ENCODE results near the gene ARHGAP10.

Gene ARHGAP10

DNA sequence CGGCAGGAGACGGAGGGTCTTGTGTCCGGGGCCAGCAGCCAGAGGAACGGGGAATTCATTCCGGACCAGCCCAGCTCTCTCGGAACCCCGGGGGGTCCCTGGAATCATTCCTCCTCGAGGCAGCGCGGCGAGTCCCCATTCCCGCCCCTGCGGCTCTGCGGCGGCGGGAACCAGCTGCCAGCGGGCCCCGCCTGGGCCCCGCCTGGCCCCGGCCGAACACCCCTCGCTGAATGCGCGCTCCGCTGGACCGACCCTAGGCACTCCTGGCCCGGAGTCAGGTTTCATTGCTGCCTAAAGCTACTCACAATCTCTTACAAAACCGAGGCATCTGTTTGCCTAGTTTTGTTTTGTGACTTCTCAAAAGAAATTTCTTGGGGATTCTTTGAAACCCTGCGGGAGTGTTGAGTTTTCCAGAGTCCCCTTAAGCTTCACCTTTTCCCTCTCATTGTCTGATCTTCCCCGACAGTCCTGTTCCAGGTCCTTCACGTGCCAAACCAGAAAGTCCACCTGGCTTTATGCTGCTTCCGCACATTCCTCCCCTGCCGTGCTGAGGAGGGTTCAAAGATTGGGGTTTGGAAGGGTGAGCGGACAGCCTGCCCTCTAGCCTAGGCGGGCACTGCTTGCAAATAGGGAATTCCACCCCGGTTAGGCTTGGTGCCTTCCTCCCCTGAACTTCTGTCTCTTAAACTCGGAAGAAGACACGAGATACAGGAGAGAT is 789 bp downstream of the ARHGAP10 start:
- Histone ChIP-seq H3F3A (ENCODE audit: control insufficient read depth, insufficient read depth) (0 out of 2 replicates have a peak, but pooled peaks cover 11% of the 10 kb centered on the region), H3K27ac (ENCODE audit: low read depth, low read length) (no peak overlapping the region), H3K9me3 (ENCODE audit: control insufficient read depth, insufficient read depth, low read length) (no peaks in the 10 kb centered on the region), H3K4me2 (ENCODE audit: low read length) (peak overlapping the region; percentile 81), H3K9me2 (replicated peaks; ENCODE audit: control insufficient read depth, low read length) (no peaks in the 10 kb centered on the region), H3K79me2 (ENCODE audit: control insufficient read depth, low read length) (no peaks in the 10 kb centered on the region; the same call in 1 of the 2 replicates), H3K36me3 (ENCODE audit: control insufficient read depth, low read length) (no peaks in the 10 kb centered on the region), H3K4me3 (ENCODE audit: low read length) (peak overlapping the region; percentile 68), H3K4me1 (ENCODE audit: control insufficient read depth, low read length) (peaks cover 21% of the 10 kb centered on the region), H4K20me1 (ENCODE audit: control insufficient read depth, insufficient read depth, low read depth, low read length) (no peaks in the 10 kb centered on the region), H3K27me3 (ENCODE audit: control insufficient read depth, low read length) (peaks cover 39% of the 10 kb centered on the region)
- TF ChIP-seq EZH2phosphoT487 (IDR thresholded peaks at IDR 0.05; ENCODE audit: borderline replicate concordance, low read length) = no peak; the same call in 1 of the 2 replicates
- TF ChIP-seq, protein P1, sequence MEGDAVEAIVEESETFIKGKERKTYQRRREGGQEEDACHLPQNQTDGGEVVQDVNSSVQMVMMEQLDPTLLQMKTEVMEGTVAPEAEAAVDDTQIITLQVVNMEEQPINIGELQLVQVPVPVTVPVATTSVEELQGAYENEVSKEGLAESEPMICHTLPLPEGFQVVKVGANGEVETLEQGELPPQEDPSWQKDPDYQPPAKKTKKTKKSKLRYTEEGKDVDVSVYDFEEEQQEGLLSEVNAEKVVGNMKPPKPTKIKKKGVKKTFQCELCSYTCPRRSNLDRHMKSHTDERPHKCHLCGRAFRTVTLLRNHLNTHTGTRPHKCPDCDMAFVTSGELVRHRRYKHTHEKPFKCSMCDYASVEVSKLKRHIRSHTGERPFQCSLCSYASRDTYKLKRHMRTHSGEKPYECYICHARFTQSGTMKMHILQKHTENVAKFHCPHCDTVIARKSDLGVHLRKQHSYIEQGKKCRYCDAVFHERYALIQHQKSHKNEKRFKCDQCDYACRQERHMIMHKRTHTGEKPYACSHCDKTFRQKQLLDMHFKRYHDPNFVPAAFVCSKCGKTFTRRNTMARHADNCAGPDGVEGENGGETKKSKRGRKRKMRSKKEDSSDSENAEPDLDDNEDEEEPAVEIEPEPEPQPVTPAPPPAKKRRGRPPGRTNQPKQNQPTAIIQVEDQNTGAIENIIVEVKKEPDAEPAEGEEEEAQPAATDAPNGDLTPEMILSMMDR (IDR thresholded peaks at IDR 0.05; ENCODE audit: low read depth, low read length, poor library complexity, severe bottlenecking) = no peak

DNA sequence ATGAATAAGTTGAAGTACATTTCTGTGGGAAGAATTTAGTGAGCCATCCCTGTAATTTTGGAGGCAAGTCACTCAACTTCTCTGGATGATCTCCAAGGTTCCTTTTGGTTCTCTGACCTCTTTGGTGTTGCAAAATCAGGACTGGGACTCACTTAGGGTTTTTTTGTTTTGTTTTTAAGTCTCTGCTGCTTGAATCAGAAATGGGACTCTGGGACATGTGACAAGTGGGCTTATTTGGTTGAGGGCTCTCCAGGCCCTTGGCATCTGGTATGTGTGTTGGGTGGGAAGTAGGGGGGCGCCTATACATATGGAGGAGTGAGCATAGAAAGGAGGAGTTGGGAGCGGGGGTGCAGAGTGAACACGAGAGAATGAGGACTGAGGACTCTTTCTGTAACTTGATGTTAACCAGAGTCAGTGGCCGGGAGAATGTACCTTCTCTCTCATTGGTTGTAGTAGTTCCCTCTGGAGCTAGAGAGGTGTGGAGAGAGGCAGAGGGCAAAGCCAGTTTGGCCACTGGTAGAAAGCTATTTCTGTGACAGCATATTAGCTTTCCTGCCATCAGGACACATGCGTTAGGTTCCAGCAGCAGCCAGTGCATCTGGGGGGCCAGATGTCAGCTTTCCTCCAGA is 1.9 kb downstream of the ARHGAP10 start:
- Histone ChIP-seq H3K4me2 (ENCODE audit: low read length) (peak overlapping the region; percentile 81), H3K36me3 (ENCODE audit: control insufficient read depth, low read length) (no peaks in the 10 kb centered on the region), H3K9me2 (replicated peaks; ENCODE audit: control insufficient read depth, low read length) (no peaks in the 10 kb centered on the region), H3K27ac (ENCODE audit: low read depth, low read length) (no peak overlapping the region), H4K20me1 (ENCODE audit: control insufficient read depth, insufficient read depth, low read depth, low read length) (no peaks in the 10 kb centered on the region), H3F3A (ENCODE audit: control insufficient read depth, insufficient read depth) (0 out of 2 replicates have a peak, but pooled peaks cover 11% of the 10 kb centered on the region), H3K4me1 (ENCODE audit: control insufficient read depth, low read length) (peaks cover 21% of the 10 kb centered on the region), H3K27me3 (ENCODE audit: control insufficient read depth, low read length) (peaks cover 34% of the 10 kb centered on the region), H3K4me3 (ENCODE audit: low read length) (no peak overlapping the region), H3K79me2 (ENCODE audit: control insufficient read depth, low read length) (no peaks in the 10 kb centered on the region; the same call in 1 of the 2 replicates), H3K9me3 (ENCODE audit: control insufficient read depth, insufficient read depth, low read length) (no peaks in the 10 kb centered on the region)
- TF ChIP-seq, protein P1 (IDR thresholded peaks at IDR 0.05; ENCODE audit: low read depth, low read length, poor library complexity, severe bottlenecking) = no peak
- no peak for TF ChIP-seq EZH2phosphoT487 (IDR thresholded peaks at IDR 0.05; ENCODE audit: borderline replicate concordance, low read length)

GRCh38 chr4:147734496-147734895 is 2.6 kb downstream of the ARHGAP10 start:
- Histone ChIP-seq H3F3A (ENCODE audit: control insufficient read depth, insufficient read depth) (0 out of 2 replicates have a peak, but pooled peaks cover 6% of the 10 kb centered on the region), H4K20me1 (ENCODE audit: control insufficient read depth, insufficient read depth, low read depth, low read length) (no peaks in the 10 kb centered on the region), H3K4me3 (ENCODE audit: low read length) (no peak overlapping the region), H3K4me1 (ENCODE audit: control insufficient read depth, low read length) (peaks cover 21% of the 10 kb centered on the region), H3K36me3 (ENCODE audit: control insufficient read depth, low read length) (no peaks in the 10 kb centered on the region), H3K27ac (ENCODE audit: low read depth, low read length) (no peak overlapping the region), H3K4me2 (ENCODE audit: low read length) (peak overlapping the region; percentile 2; the same call in 1 of the 2 replicates), H3K9me2 (replicated peaks; ENCODE audit: control insufficient read depth, low read length) (no peaks in the 10 kb centered on the region), H3K79me2 (ENCODE audit: control insufficient read depth, low read length) (no peaks in the 10 kb centered on the region; the same call in 1 of the 2 replicates), H3K9me3 (ENCODE audit: control insufficient read depth, insufficient read depth, low read length) (no peaks in the 10 kb centered on the region), H3K27me3 (ENCODE audit: control insufficient read depth, low read length) (peaks cover 34% of the 10 kb centered on the region)
- TF ChIP-seq, protein P1 (IDR thresholded peaks at IDR 0.05; ENCODE audit: low read depth, low read length, poor library complexity, severe bottlenecking) = no peak
- TF ChIP-seq EZH2phosphoT487 (IDR thresholded peaks at IDR 0.05; ENCODE audit: borderline replicate concordance, low read length) = no peak
